A549 (cell line): Measurements from ENCODE around the gene MT1F. TPM values are rescaled to one million over a fixed set of nuclear protein-coding genes. Genes with fewer than 3 reads are reported as not detected.
A peak's percentile ranks its signal among the peaks of the same experiment; 100 is the strongest.

Experiments
- ATAC-seq, 2 experiments: fragments of 200-7000 bp in 1 of 2; fragments of >200 bp in 1 of 2; cut with Nextera tagmentation in 1 of 2; cut with Tn5 transposase in 1 of 2; 3 replicates each; pipeline versions ENCODE4 v1.8.0 to v1.9.1; 2018 to 2020; ENCODE audit warnings: mild to moderate bottlenecking in 1 of 2, moderate library complexity in 1 of 2
- CTCF ChIA-PET: fragments of 300-600 bp; sonication (Branson Sonifier 250); formaldehyde crosslinking; extraction: SDS; loops from one replicate; lab custom pipeline; 2021; ENCODE audit warnings: antibody characterized with exemption, inconsistent platforms; lab: Yijun Ruan, JAX
- POLR2A ChIA-PET: fragments of 350-600 bp; formaldehyde crosslinking; extraction: SDS; loops from one replicate; lab custom pipeline; 2021; ENCODE audit warnings: antibody characterized with exemption, inconsistent platforms; lab: Yijun Ruan, JAX
- DNase-seq, 2 experiments: peaks; one replicate each; pipeline versions ENCODE4 v3.0.0 to v3.0.0-alpha.2; 2011 to 2016; ENCODE audit warnings: low read depth in 1 of 2, low spot score in 1 of 2
- FAIRE-seq: peaks from 2 replicates; lab custom pipeline; 2011; peaks lifted over from hg19 to GRCh38; lab: Jason Lieb, UNC
- H3K27ac ChIP-seq, 2 experiments: fragments of >200 bp; sonication (Bioruptor Twin); formaldehyde crosslinking; 3 replicates each; pipeline ENCODE4 v1.5.1; 2016 to 2017
- H3K4me1 ChIP-seq: fragments of >200 bp; sonication (Bioruptor Twin); formaldehyde crosslinking; 3 replicates; pipeline ENCODE4 v1.6.1; 2016
- H3K4me2 ChIP-seq: fragments of >200 bp; sonication (Bioruptor Twin); formaldehyde crosslinking; 3 replicates; pipeline ENCODE4 v1.6.1; 2016
- H3K4me3 ChIP-seq: fragments of >200 bp; sonication (Bioruptor Twin); formaldehyde crosslinking; 3 replicates; pipeline ENCODE4 v1.5.1; 2016
- H3K9me3 ChIP-seq: fragments of >200 bp; sonication (Bioruptor Twin); formaldehyde crosslinking; 3 replicates; pipeline ENCODE4 v1.6.1; 2016
- BCL3 ChIP-seq: fragments of >200 bp; sonication (Bioruptor Twin); formaldehyde crosslinking; IDR thresholded peaks from 3 replicates; pipeline ENCODE4 v1.6.1; 2016
- CBX2 ChIP-seq: fragments of 200-600 bp; sonication (generic); IDR thresholded peaks from 2 replicates; pipeline ENCODE4 v1.6.1; 2016; ENCODE audit warnings: low read depth, mild to moderate bottlenecking, borderline replicate concordance
- CBX8 ChIP-seq: fragments of 200-600 bp; sonication (generic); IDR thresholded peaks from 2 replicates; pipeline ENCODE4 v1.6.1; 2016
- CHD2 ChIP-seq: fragments of 150-350 bp; IDR thresholded peaks from 2 replicates; pipeline ENCODE4 v1.6.1; 2014; ENCODE audit warnings: low read length; ENCODE audit not compliant: partially characterized antibody
- E2F6 ChIP-seq: IDR thresholded peaks from 2 replicates; pipeline ENCODE4 v1.6.1; 2012; ENCODE audit warnings: low read depth, borderline replicate concordance
- EHF ChIP-seq: fragments of 250-450 bp; sonication (Bioruptor Pico); IDR thresholded peaks from 2 replicates; pipeline ENCODE4 v1.5.0; 2020; ENCODE audit warnings: mild to moderate bottlenecking
- ELK1 ChIP-seq: fragments of 150-350 bp; IDR thresholded peaks from 2 replicates; pipeline ENCODE4 v1.6.1; 2014; ENCODE audit warnings: low read depth, mild to moderate bottlenecking, low read length
- ESRRA ChIP-seq: fragments of 150-350 bp; IDR thresholded peaks from 2 replicates; pipeline ENCODE4 v1.6.1; 2014; ENCODE audit warnings: mild to moderate bottlenecking, low read length, borderline replicate concordance
- FOSB ChIP-seq: fragments of 250-450 bp; sonication (Bioruptor Pico); IDR thresholded peaks from 2 replicates; pipeline ENCODE4 v1.5.0; 2020; ENCODE audit warnings: mild to moderate bottlenecking, moderate library complexity
- FOSL2 ChIP-seq, 2 experiments: fragments of 450-650 bp in 1 of 2; fragments of >200 bp in 1 of 2; sonication (Bioruptor Twin) in 1 of 2; formaldehyde crosslinking; IDR thresholded peaks; 2 replicates each; pipeline versions ENCODE4 v1.5.0 to v1.6.1; 2016 to 2020; ENCODE audit warnings: mild to moderate bottlenecking in 1 of 2, moderate library complexity in 1 of 2
- HES2 ChIP-seq: fragments of >200 bp; sonication (Bioruptor Twin); formaldehyde crosslinking; IDR thresholded peaks from 2 replicates; pipeline ENCODE4 v1.6.1; 2016
- HEYL ChIP-seq: fragments of 250-450 bp; sonication (Bioruptor Pico); IDR thresholded peaks from 2 replicates; pipeline ENCODE4 v1.8.0; 2021; ENCODE audit warnings: mild to moderate bottlenecking, moderate library complexity
- HMGXB4 ChIP-seq: fragments of 250-450 bp; sonication (Bioruptor Pico); IDR thresholded peaks from 2 replicates; pipeline ENCODE4 v1.5.0; 2021; ENCODE audit warnings: mild to moderate bottlenecking, moderate library complexity, borderline replicate concordance
- HOXA7 ChIP-seq: fragments of 250-450 bp; sonication (Bioruptor Pico); IDR thresholded peaks from 2 replicates; pipeline ENCODE4 v1.5.0; 2020; ENCODE audit warnings: mild to moderate bottlenecking, moderate library complexity
- HOXB5 ChIP-seq: fragments of 250-450 bp; sonication (Bioruptor Pico); IDR thresholded peaks from 2 replicates; pipeline ENCODE4 v1.5.0; 2020; ENCODE audit warnings: mild to moderate bottlenecking, moderate library complexity
- JUNB ChIP-seq: fragments of >200 bp; sonication (Bioruptor Twin); formaldehyde crosslinking; IDR thresholded peaks from 2 replicates; pipeline ENCODE4 v1.6.1; 2016
- KDM1A ChIP-seq: fragments of 200-600 bp; sonication (generic); IDR thresholded peaks from 2 replicates; pipeline ENCODE4 v1.6.1; 2016; ENCODE audit warnings: low read depth, mild to moderate bottlenecking
- KDM5A ChIP-seq: fragments of 200-600 bp; sonication (generic); IDR thresholded peaks from 2 replicates; pipeline ENCODE4 v1.6.1; 2016; ENCODE audit warnings: antibody characterized with exemption, mild to moderate bottlenecking
- MAFK ChIP-seq: fragments of 450-650 bp; IDR thresholded peaks from 2 replicates; pipeline ENCODE4 v1.6.1; 2014; ENCODE audit not compliant: partially characterized antibody
- MAX ChIP-seq: IDR thresholded peaks from 2 replicates; pipeline ENCODE4 v1.6.1; 2012
- MAZ ChIP-seq: fragments of 150-350 bp; IDR thresholded peaks from 2 replicates; pipeline ENCODE4 v1.6.1; 2014; ENCODE audit warnings: antibody characterized with exemption, low read depth, low read length, borderline replicate concordance
- NFE2L2 ChIP-seq: fragments of 150-350 bp; conservative IDR thresholded peaks from 2 replicates; pipeline ENCODE4 v1.6.1; 2014; ENCODE audit warnings: low read length
- NPAS2 ChIP-seq: fragments of 250-450 bp; sonication (Bioruptor Pico); IDR thresholded peaks from 2 replicates; pipeline ENCODE4 v1.8.0; 2022; ENCODE audit warnings: mild to moderate bottlenecking, moderate library complexity, borderline replicate concordance
- PHF8 ChIP-seq: fragments of 200-600 bp; sonication (generic); IDR thresholded peaks from 2 replicates; pipeline ENCODE4 v1.6.1; 2016; ENCODE audit warnings: low read depth, mild to moderate bottlenecking, antibody characterized with exemption, moderate library complexity, borderline replicate concordance
- RCOR1 ChIP-seq: fragments of 150-350 bp; IDR thresholded peaks from 2 replicates; pipeline ENCODE4 v1.6.1; 2014; ENCODE audit warnings: antibody characterized with exemption, low read length, low read depth
- REST ChIP-seq: fragments of 200-600 bp; sonication (generic); IDR thresholded peaks from 2 replicates; pipeline ENCODE4 v1.6.1; 2016; ENCODE audit warnings: antibody characterized with exemption, mild to moderate bottlenecking, moderate library complexity
- SMC3 ChIP-seq: fragments of >200 bp; sonication (Bioruptor Twin); formaldehyde crosslinking; IDR thresholded peaks from 3 replicates; pipeline ENCODE4 v1.6.1; 2018; ENCODE audit warnings: inconsistent platforms
- TP53 ChIP-seq: fragments of 250-450 bp; sonication (Bioruptor Pico); IDR thresholded peaks from 2 replicates; pipeline ENCODE4 v1.5.0; 2021; ENCODE audit warnings: mild to moderate bottlenecking, moderate library complexity
- ZC3H11A ChIP-seq: fragments of 450-650 bp; IDR thresholded peaks from 2 replicates; pipeline ENCODE4 v1.6.1; 2014; ENCODE audit warnings: antibody characterized with exemption, mild to moderate bottlenecking
- ZFP36 ChIP-seq: fragments of 450-650 bp; IDR thresholded peaks from 2 replicates; pipeline ENCODE4 v1.6.1; 2014; ENCODE audit warnings: borderline replicate concordance; ENCODE audit not compliant: partially characterized antibody
- ZNF302 ChIP-seq: fragments of 250-450 bp; sonication (Bioruptor Pico); IDR thresholded peaks from 2 replicates; pipeline ENCODE4 v1.9.0; 2021; ENCODE audit warnings: inconsistent platforms, mild to moderate bottlenecking, moderate library complexity
- WGBS: methylation state at CpG from one replicate; pipeline ENCODE4 v1.1.6; 2017; ENCODE audit errors: missing lambda C conversion rate; 5-methylcytosine and 5-hydroxymethylcytosine counted together
- polyA plus RNA-seq, 4 experiments: library from polyadenylated mRNA; depleted of rRNA in 3 of 4; stranded (reverse); fragments of >200 nt; fragmentation: RNase III in 1 of 4; extraction: RNeasy Plus Mini Kit Qiagen cat#74134 plus additional on column Dnase treatment in 1 of 4; gene quantifications; 2 replicates in 3 of 4; 3 replicates in 1 of 4; pipeline ENCODE4 v1.2.3, GENCODE V29; 2011 to 2017

Gene MT1F
- polyA plus RNA-seq, 2 of the 4 experiments (the other 2 are of a cell fraction), result 4.1 to 11.3 TPM

GRCh38 chr16:56610017-56610608 is 47.6 kb upstream of the MT1F start:
- 8% methylated on average over 10 of the region's 10 CpGs for WGBS
- no peak for ATAC-seq
- FAIRE-seq, result no peak
- peak; percentile 21 to 75 for DNase-seq
- Histone ChIP-seq H3K9me3 (no peaks in the 10 kb centered on the region), H3K4me2 (peak overlapping the region; percentile 81), H3K4me1 (peaks cover 71% of the 10 kb centered on the region), H3K4me3 (peak overlapping the region; percentile 61; the same call in 2 of the 3 replicates), H3K27ac (peak overlapping the region; percentile 93 to 96)
- ChIA-PET POLR2A (interaction anchor here (1.2 to 10.8 kb wide), 5 partner anchors 14 to 74 kb away, joined by 4 to 185 read pairs (median 23); partner anchors contain the start of genes MT1F and MT1X), CTCF (interaction anchor here (0.9 to 19.7 kb wide), 9 partner anchors 9 to 185 kb away, joined by 3 to 340 read pairs (median 4); partner anchors contain the start of genes MT1A, MT1B, MT1E and MT1F)
- TF ChIP-seq FOSL2 (IDR thresholded peaks at IDR 0.05), result no peak
- peak; percentile 19; the same call in 1 of the 2 replicates for TF ChIP-seq FOSL2 (CRISPR knock-in tag; IDR thresholded peaks at IDR 0.05)
- peak; percentile 94 for TF ChIP-seq FOSB
- TF ChIP-seq MAFK, result no peak
- TF ChIP-seq REST, result no peak
- TF ChIP-seq ELK1, result no peak
- TF ChIP-seq HOXA7 (CRISPR knock-in tag), result peak; percentile 85
- no peak for TF ChIP-seq JUNB
- no peak for TF ChIP-seq HEYL
- no peak for TF ChIP-seq RCOR1
- TF ChIP-seq MAZ, result no peak
- TF ChIP-seq HMGXB4 (CRISPR knock-in tag), result no peak
- no peak for TF ChIP-seq ZNF302
- no peak for TF ChIP-seq E2F6
- 0 out of 2 replicates have a peak, but pooled peaks have one; percentile 35 for TF ChIP-seq EHF (CRISPR knock-in tag)
- TF ChIP-seq KDM5A, result no peak
- TF ChIP-seq CBX8, result no peak
- TF ChIP-seq ZFP36, result no peak
- TF ChIP-seq MAX, result 0 out of 2 replicates have a peak, but pooled peaks have one; percentile 18
- peak; percentile 80; the same call in 1 of the 2 replicates for TF ChIP-seq TP53 (CRISPR knock-in tag)
- no peak for TF ChIP-seq CHD2
- no peak for TF ChIP-seq NFE2L2
- TF ChIP-seq NPAS2 (CRISPR knock-in tag), result no peak
- TF ChIP-seq CBX2, result no peak
- TF ChIP-seq BCL3, result no peak
- no peak for TF ChIP-seq HES2
- no peak for TF ChIP-seq KDM1A
- TF ChIP-seq SMC3, result no peak
- no peak for TF ChIP-seq ESRRA
- no peak for TF ChIP-seq HOXB5 (CRISPR knock-in tag)
- no peak for TF ChIP-seq PHF8
- no peak for TF ChIP-seq ZC3H11A
